Astrocyte of the spinal cord (primary cell): ENCODE data around the gene VWA3B.

Source experiments
- DNase-seq: peaks from one replicate; pipeline ENCODE4 v3.0.0; 2011; ENCODE audit warnings: low read depth, low spot score
- H3K4me3 ChIP-seq: 2 replicates; pipeline ENCODE4 v1.5.1; 2011; ENCODE audit warnings: low read depth, mild to moderate bottlenecking, low read length, moderate library complexity
- in situ Hi-C: cut with HindIII; loops from 2 replicates; pipeline ENCODE4 v1.10.0; 2017; ENCODE audit warnings: low sequenced_read_pairs
- TF ChIP-seq, protein P1 (sequence below): IDR thresholded peaks from 2 replicates; pipeline ENCODE4 v1.5.1; 2012; ENCODE audit warnings: low read depth, mild to moderate bottlenecking, low read length, inconsistent platforms

Gene VWA3B, protein sequence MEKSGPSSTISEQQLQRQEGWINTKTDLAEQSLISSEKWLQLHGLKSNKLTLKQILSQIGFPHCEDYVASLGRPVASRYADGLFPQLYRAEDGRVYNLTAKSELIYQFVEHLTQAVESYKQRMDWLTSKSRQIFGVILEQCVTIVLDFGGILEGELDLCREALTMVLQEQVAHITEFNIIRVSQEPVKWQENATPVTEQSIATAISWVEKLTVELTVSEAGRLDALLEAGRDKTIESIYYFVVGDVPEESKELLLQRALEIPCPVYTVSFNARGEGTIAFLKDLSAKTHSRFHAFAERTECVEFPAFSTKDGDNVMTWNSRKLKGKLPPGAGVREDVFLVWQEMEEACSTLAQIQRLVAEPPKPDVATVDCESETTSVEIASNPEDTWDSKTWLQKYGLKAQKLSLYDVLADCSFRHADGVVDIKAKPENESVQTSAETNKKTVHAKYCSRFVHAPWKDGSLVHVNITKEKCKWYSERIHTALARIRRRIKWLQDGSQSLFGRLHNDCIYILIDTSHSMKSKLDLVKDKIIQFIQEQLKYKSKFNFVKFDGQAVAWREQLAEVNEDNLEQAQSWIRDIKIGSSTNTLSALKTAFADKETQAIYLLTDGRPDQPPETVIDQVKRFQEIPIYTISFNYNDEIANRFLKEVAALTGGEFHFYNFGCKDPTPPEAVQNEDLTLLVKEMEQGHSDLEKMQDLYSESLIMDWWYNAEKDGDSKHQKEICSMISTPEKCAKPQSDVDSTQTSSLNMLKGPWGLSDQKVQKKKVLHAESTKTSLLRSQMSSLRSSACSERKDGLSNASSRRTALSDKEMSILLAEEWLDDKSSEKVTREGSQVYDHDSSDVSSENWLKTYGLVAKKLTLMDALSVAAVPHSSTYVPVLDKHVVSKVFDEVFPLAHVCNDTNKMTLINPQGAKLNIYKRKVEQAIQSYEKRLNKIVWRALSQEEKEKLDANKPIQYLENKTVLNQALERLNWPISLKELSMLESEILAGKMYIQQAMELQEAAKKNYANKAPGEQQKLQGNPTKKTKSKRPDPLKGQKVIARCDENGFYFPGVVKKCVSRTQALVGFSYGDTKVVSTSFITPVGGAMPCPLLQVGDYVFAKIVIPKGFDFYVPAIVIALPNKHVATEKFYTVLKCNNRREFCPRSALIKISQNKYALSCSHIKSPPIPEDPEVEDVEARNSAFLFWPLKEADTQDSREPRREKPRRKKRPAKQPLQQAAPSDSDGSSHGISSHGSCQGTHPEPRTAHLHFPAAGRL (N-terminal part only)

DNA sequence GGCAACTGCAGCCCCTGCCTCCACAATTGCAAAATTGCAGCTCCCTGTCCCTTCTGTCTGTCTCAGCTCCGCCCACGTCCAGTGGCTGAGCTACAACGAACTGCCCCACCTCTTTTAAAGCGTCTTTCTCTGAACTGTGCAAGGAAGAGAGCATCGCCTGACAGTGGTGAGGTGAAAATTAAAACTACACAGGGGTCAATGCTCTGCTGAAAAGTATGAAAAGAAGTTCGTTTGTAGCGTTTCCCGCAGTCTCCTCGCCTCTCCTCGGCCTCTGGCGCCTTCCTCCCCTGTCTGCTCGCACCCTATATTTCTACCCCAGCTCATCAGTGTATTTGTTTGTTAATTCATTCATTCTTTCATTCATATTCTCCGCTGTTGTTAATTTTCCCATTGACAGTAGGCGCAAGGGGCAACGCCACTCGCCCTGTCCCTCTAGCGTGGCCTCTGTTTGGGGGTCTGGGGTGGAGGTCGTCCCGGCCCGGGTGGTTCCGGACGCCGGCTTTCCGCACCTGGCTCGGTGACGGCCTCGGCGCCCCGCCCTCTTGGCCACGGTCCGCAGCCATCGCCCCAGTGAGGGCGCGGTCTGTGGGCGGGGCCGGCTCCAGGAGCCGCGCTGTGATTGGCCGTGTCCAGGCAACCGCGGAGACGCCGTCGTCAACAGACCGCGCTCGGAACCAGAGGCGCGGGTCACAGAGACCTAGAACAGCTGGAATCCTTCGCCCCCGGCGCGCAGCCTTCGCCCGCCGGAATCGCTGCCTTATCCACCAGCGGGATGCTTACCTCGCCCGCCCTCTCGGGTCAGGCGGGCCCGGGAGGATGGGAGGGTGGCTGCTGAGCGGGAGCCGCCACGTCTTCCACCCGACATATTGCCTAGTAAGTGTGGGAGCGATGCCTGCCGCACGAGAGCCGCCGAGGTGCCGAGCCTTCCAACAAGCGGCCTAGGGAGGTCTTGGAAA lies at the start of gene VWA3B:
Gene VWA3B (plus strand): TSS at position 677 of the 956 bp plus-strand sequence. CDS start 5,926 bp downstream, outside the sequence.
- in situ Hi-C loops: no loop called here
- peak; percentile 11 for DNase-seq

DNA sequence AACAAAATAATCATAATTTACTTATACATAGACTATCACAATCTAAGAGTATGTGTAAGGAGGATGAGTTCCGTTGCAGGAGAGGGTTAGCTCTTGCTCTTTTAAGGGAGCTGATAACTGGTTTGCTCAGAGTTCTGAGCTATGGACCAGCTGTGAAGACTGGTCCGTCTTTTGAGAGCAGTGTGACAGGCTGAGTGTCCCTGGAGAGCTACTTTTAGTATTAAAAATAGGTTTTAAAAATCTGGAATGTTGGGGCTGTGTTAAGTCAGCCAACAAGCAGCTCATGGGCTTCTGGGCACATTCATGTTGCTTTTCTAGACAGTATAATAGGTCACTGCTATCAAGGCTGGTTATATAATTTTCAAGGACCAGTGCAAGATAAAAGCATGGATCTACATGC lies 49.8 kb upstream of the VWA3B start:
- in situ Hi-C loops: no loop called here
- DNase-seq: no peak
- no peak overlapping the region for H3K4me3 ChIP-seq
- TF ChIP-seq, protein P1, sequence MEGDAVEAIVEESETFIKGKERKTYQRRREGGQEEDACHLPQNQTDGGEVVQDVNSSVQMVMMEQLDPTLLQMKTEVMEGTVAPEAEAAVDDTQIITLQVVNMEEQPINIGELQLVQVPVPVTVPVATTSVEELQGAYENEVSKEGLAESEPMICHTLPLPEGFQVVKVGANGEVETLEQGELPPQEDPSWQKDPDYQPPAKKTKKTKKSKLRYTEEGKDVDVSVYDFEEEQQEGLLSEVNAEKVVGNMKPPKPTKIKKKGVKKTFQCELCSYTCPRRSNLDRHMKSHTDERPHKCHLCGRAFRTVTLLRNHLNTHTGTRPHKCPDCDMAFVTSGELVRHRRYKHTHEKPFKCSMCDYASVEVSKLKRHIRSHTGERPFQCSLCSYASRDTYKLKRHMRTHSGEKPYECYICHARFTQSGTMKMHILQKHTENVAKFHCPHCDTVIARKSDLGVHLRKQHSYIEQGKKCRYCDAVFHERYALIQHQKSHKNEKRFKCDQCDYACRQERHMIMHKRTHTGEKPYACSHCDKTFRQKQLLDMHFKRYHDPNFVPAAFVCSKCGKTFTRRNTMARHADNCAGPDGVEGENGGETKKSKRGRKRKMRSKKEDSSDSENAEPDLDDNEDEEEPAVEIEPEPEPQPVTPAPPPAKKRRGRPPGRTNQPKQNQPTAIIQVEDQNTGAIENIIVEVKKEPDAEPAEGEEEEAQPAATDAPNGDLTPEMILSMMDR: no peak

More for the DNA sequence above, at the start of gene VWA3B:
- TF ChIP-seq, protein P1: no peak
- H3K4me3 ChIP-seq: peak within 1 kb of the TSS; percentile 48

DNA sequence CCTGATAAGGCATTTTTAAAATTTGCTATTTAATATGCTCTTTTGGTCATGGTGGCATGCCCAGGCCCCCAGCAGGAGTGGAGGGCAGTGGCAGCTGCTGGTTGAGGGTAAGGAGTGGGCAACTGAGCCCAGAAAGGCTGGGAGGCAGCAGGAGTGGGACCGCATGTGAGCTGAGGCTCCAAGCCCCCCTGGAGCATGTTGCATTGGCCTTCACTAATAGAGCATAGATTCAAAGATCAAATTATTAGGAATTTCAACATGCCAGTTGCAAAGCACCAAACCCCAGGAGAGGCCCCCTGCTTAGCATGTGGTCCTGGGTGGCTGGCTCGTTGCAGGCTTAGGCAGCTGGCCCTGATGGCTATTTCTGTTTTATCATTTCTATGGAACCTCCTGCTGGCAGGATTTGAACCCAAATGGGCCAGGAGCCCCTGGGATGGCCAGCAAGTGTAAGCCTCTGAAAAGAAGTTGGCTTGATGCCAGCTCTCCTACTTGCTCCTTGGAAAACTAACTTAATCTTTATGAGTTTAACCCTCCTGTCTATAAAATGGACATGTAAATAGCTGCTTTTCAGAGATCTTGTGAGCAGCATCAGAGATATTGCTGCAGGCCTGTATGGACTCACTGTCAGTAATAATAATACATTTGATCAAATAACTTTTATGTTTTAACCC lies 49.2 kb upstream of the VWA3B start:
- no peak for DNase-seq
- TF ChIP-seq, protein P1: no peak
- in situ Hi-C loops: no loop called here
- H3K4me3 ChIP-seq: no peak overlapping the region

DNA sequence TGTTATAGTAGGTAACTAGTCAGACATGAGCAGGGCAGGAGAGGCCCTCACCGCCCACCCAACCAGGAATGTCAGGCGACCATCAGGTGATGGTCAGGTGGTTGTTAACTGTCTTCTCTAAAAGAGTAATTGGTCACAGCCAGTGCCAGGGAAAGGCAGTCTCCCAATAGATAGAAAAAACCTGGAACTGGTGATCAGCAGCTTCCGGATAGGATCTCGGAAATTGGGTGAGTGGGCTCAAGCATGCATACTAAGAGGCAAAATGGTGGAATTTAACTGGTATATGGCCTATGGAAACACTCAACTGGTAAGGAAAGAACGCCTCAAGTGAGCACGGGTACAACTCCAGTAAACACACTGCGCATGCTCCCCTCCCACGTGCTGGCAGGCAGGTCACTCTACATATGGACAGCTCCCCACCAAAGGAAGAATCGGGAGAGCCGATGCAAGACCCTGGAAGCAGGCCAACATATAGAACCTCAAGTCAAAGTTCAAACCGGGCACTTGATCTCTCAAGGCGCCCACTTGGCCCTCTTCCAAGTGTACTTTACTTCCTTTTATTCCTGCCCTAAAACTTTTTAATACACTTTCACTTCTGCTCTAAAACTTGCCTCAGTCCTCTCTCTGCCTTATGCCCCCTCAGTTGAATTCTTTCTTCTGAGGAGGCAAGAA lies 47.7 kb upstream of the VWA3B start:
- in situ Hi-C loops: no loop called here
- TF ChIP-seq, protein P1: no peak
- no peak for DNase-seq
- no peak overlapping the region for H3K4me3 ChIP-seq

DNA sequence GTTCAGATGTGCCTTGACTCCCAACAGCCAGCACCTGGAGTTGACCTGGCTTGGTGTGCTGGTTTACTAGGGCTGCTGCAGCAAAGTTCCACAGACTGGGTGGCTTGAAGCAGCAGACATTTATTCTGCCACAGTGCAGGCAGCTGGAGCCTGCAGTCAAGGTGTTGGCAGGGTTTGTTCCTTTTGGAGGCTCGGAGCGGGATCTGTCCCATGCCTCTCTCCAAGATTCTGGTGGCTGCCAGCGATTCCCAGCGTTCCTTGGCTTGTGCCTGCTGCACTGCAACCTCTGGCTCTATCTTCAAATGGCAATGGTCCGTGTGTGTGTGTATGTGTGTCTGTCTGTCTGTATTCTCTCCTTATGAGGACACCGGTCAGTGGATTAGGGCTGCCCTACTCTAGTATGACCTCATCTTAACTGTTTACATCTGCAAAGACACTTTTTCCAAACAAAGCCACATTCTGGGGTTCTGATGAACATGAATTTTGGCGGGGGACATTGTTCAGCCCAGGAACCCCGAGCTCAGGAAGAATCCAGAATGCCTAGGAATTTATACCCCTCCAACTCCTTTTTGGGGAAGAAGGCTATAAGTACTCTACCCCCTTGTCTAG lies 46.5 kb upstream of the VWA3B start:
- in situ Hi-C loops: no loop called here
- no peak overlapping the region for H3K4me3 ChIP-seq
- no peak for DNase-seq
- TF ChIP-seq, protein P1: no peak
